Measurements from ENCODE around the gene LETM1. TPM values are rescaled to one million over a fixed set of nuclear protein-coding genes. Genes with fewer than 3 reads are reported as not detected.
A peak's percentile ranks its signal among the peaks of the same experiment; 100 is the strongest.

The LETM1 gene
- total and polyA plus RNA-seq, 2 of the 13 experiments (the other 11 are each of a cell fraction or from before 2014, with no cell fraction given) = 9.7 to 41.6 TPM

DNA sequence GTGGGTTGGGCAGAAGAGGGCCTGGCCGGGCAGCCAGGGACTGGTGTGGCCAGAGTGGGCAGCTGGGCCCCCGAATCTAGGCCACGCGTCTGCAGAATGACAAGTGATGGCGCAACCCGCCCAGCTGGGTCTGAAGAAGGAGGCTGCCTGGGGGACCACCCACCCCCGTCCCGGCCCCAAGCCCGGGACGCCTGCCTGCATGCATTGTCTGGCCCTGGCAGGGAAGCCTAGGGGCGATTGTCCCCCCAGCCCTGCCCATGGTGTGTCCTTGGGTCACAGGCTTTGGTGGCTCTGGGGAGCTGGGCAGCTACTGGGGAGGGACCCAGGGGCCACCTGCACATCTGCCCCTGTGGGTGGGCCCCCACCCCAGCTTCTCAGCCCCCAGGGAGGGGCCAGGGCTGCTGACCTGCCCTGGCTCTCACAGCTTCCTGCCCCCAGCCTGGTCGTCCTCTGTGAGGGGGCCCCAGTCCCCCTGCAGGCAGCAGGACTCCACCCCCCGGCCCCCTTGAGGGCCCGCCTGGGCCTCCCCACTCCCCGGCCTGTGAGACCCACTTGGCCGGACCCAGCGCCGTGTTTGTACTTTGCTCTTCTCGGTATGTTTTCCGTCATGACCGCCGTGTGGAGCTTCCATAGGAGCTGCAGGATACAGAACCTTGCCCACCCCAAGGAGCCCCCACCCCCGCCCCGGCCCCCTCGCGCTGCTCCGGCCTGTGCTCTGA lies 57.9 kb downstream of the LETM1 start (continued):
- TF ChIP-seq ZNF609 (CRISPR knock-in tag; IDR thresholded peaks at IDR 0.05; ENCODE audit: borderline replicate concordance) (no peak; the same call in 1 of the 2 replicates), SAP130 (CRISPR knock-in tag; IDR thresholded peaks at IDR 0.05; ENCODE audit: low read depth) (peak; percentile 53), FIP1L1 (IDR thresholded peaks at IDR 0.05; ENCODE audit: borderline replicate concordance, insufficient read depth, low read depth, low read length) (no peak), KLF15 (CRISPR knock-in tag; IDR thresholded peaks at IDR 0.05; ENCODE audit: borderline replicate concordance) (no peak), TAF1 (CRISPR knock-in tag; IDR thresholded peaks at IDR 0.05) (no peak), ZNF567 (CRISPR knock-in tag; IDR thresholded peaks at IDR 0.05; ENCODE audit: borderline replicate concordance) (no peak), ZNF549 (CRISPR knock-in tag; IDR thresholded peaks at IDR 0.05) (no peak), ZSCAN31 (CRISPR knock-in tag; IDR thresholded peaks at IDR 0.05; ENCODE audit: low read depth) (peak; percentile 62), ATF1 (CRISPR knock-in tag; IDR thresholded peaks at IDR 0.05) (no peak), ZFX (CRISPR knock-in tag; IDR thresholded peaks at IDR 0.05; ENCODE audit: low read depth) (peak; percentile 22), ZNF776 (CRISPR knock-in tag; IDR thresholded peaks at IDR 0.05) (no peak), SMYD3 (CRISPR knock-in tag; IDR thresholded peaks at IDR 0.05) (no peak), SMC3 (IDR thresholded peaks at IDR 0.05; ENCODE audit: low read length) (no peak)
- TF ChIP-seq, protein P1, sequence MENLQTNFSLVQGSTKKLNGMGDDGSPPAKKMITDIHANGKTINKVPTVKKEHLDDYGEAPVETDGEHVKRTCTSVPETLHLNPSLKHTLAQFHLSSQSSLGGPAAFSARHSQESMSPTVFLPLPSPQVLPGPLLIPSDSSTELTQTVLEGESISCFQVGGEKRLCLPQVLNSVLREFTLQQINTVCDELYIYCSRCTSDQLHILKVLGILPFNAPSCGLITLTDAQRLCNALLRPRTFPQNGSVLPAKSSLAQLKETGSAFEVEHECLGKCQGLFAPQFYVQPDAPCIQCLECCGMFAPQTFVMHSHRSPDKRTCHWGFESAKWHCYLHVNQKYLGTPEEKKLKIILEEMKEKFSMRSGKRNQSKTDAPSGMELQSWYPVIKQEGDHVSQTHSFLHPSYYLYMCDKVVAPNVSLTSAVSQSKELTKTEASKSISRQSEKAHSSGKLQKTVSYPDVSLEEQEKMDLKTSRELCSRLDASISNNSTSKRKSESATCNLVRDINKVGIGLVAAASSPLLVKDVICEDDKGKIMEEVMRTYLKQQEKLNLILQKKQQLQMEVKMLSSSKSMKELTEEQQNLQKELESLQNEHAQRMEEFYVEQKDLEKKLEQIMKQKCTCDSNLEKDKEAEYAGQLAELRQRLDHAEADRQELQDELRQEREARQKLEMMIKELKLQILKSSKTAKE (CRISPR knock-in tag; IDR thresholded peaks at IDR 0.05; ENCODE audit: borderline replicate concordance) = no peak
- TF ChIP-seq, protein P2, sequence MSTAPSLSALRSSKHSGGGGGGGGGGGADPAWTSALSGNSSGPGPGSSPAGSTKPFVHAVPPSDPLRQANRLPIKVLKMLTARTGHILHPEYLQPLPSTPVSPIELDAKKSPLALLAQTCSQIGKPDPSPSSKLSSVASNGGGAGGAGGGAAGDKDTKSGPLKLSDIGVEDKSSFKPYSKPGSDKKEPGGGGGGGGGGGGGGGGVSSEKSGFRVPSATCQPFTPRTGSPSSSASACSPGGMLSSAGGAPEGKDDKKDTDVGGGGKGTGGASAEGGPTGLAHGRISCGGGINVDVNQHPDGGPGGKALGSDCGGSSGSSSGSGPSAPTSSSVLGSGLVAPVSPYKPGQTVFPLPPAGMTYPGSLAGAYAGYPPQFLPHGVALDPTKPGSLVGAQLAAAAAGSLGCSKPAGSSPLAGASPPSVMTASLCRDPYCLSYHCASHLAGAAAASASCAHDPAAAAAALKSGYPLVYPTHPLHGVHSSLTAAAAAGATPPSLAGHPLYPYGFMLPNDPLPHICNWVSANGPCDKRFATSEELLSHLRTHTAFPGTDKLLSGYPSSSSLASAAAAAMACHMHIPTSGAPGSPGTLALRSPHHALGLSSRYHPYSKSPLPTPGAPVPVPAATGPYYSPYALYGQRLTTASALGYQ (CRISPR knock-in tag; IDR thresholded peaks at IDR 0.05) = peak; percentile 57; the same call in 1 of the 2 replicates
- TF ChIP-seq, protein P3, sequence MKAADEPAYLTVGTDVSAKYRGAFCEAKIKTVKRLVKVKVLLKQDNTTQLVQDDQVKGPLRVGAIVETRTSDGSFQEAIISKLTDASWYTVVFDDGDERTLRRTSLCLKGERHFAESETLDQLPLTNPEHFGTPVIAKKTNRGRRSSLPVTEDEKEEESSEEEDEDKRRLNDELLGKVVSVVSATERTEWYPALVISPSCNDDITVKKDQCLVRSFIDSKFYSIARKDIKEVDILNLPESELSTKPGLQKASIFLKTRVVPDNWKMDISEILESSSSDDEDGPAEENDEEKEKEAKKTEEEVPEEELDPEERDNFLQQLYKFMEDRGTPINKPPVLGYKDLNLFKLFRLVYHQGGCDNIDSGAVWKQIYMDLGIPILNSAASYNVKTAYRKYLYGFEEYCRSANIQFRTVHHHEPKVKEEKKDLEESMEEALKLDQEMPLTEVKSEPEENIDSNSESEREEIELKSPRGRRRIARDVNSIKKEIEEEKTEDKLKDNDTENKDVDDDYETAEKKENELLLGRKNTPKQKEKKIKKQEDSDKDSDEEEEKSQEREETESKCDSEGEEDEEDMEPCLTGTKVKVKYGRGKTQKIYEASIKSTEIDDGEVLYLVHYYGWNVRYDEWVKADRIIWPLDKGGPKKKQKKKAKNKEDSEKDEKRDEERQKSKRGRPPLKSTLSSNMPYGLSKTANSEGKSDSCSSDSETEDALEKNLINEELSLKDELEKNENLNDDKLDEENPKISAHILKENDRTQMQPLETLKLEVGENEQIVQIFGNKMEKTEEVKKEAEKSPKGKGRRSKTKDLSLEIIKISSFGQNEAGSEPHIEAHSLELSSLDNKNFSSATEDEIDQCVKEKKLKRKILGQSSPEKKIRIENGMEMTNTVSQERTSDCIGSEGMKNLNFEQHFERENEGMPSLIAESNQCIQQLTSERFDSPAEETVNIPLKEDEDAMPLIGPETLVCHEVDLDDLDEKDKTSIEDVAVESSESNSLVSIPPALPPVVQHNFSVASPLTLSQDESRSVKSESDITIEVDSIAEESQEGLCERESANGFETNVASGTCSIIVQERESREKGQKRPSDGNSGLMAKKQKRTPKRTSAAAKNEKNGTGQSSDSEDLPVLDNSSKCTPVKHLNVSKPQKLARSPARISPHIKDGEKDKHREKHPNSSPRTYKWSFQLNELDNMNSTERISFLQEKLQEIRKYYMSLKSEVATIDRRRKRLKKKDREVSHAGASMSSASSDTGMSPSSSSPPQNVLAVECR (CRISPR knock-in tag; IDR thresholded peaks at IDR 0.05; ENCODE audit: borderline replicate concordance) = peak; percentile 60; the same call in 1 of the 2 replicates
